Osteocyte (in vitro differentiated cells): ENCODE measurements around the gene ABLIM1. TPM values are rescaled to one million over a fixed set of nuclear protein-coding genes. Genes with fewer than 3 reads are reported as not detected.
A peak's percentile ranks its signal among the peaks of the same experiment; 100 is the strongest.

Source experiments
- DNase-seq: peaks from one replicate; pipeline ENCODE4 v3.0.0; 2021; ENCODE audit warnings: mixed read lengths; ENCODE audit not compliant: unreplicated experiment; ENCODE audit errors: extremely low spot score
- H3K27ac Mint-ChIP-seq: one replicate; pipeline ENCODE4 v1.8.0; 2021; ENCODE audit warnings: mild to moderate bottlenecking, mixed read lengths; ENCODE audit not compliant: unreplicated experiment
- H3K27me3 Mint-ChIP-seq: one replicate; pipeline ENCODE4 v1.8.0; 2021; ENCODE audit warnings: mixed read lengths; ENCODE audit not compliant: unreplicated experiment
- H3K36me3 Mint-ChIP-seq: one replicate; pipeline ENCODE4 v1.8.0; 2021; ENCODE audit warnings: mixed read lengths; ENCODE audit not compliant: unreplicated experiment
- H3K4me1 Mint-ChIP-seq: one replicate; pipeline ENCODE4 v1.8.0; 2021; ENCODE audit warnings: mixed read lengths; ENCODE audit not compliant: unreplicated experiment
- H3K4me3 Mint-ChIP-seq: one replicate; pipeline ENCODE4 v1.8.0; 2021; ENCODE audit warnings: mild to moderate bottlenecking, moderate library complexity, mixed read lengths; ENCODE audit not compliant: unreplicated experiment
- H3K9me3 Mint-ChIP-seq: one replicate; pipeline ENCODE4 v1.8.0; 2021; ENCODE audit warnings: mixed read lengths; ENCODE audit not compliant: unreplicated experiment
- CTCF ChIP-seq: fragments of 200-600 bp; sonication (generic); IDR thresholded peaks from 2 replicates; pipeline ENCODE4 v1.5.0; 2021; ENCODE audit warnings: antibody characterized with exemption, mild to moderate bottlenecking, moderate library complexity
- total RNA-seq: library from RNA; stranded (reverse); gene quantifications from 2 replicates; pipeline ENCODE4 v1.2.1, GENCODE V29; 2021

Gene ABLIM1
- total RNA-seq, 1 donor from 2014 or later, result 39.0 TPM

- H3K4me1 Mint-ChIP-seq, result peaks cover 2% of the 10 kb centered on the region
- no peak overlapping the region for H3K4me3 Mint-ChIP-seq
- H3K36me3 Mint-ChIP-seq, result peaks cover 4% of the 10 kb centered on the region
- no peak for TF ChIP-seq CTCF
- H3K9me3 Mint-ChIP-seq, result no peaks in the 10 kb centered on the region
- H3K27ac Mint-ChIP-seq, result no peak overlapping the region
- DNase-seq, result no peak
- H3K27me3 Mint-ChIP-seq, result no peaks in the 10 kb centered on the region
Measured at GRCh38 chr10:114472877-114473253, 185.2 kb downstream of the ABLIM1 start.

- Mint-ChIP-seq H3K9me3 (no peaks in the 10 kb centered on the region), H3K36me3 (peaks cover 7% of the 10 kb centered on the region), H3K27ac (no peak overlapping the region), H3K4me1 (peaks cover 2% of the 10 kb centered on the region), H3K27me3 (no peaks in the 10 kb centered on the region), H3K4me3 (no peak overlapping the region)
- TF ChIP-seq CTCF, result no peak
- no peak for DNase-seq
Measured at GRCh38 chr10:114471906-114472876, 185.9 kb downstream of the ABLIM1 start.

GRCh38 chr10:114470956-114471905 lies 186.8 kb downstream of the ABLIM1 start:
- H3K36me3 Mint-ChIP-seq, result peaks cover 7% of the 10 kb centered on the region
- TF ChIP-seq CTCF, result peak; percentile 94
- no peak overlapping the region for H3K27ac Mint-ChIP-seq
- H3K4me1 Mint-ChIP-seq, result peaks cover 2% of the 10 kb centered on the region
- no peaks in the 10 kb centered on the region for H3K9me3 Mint-ChIP-seq
- no peaks in the 10 kb centered on the region for H3K27me3 Mint-ChIP-seq
- DNase-seq, result no peak
- H3K4me3 Mint-ChIP-seq, result no peak overlapping the region

GRCh38 chr10:114470361-114470760 lies 187.7 kb downstream of the ABLIM1 start:
- H3K27ac Mint-ChIP-seq, result no peak overlapping the region
- DNase-seq, result no peak
- TF ChIP-seq CTCF, result no peak
- no peak overlapping the region for H3K4me3 Mint-ChIP-seq
- peaks cover 9% of the 10 kb centered on the region for H3K36me3 Mint-ChIP-seq
- H3K4me1 Mint-ChIP-seq, result peaks cover 2% of the 10 kb centered on the region
- H3K27me3 Mint-ChIP-seq, result no peaks in the 10 kb centered on the region
- no peaks in the 10 kb centered on the region for H3K9me3 Mint-ChIP-seq
